CD8-positive, alpha-beta memory T cell (primary cell): ENCODE results near the gene NOP14. TPM values are rescaled to one million over a fixed set of nuclear protein-coding genes. Genes with fewer than 3 reads are reported as not detected.
"Not testable (repeated sequence)": the region's sequence is repeated elsewhere in the genome, so short reads cannot be mapped to it uniquely, and the experiment has no call there.

ENCODE experiments used
- CTCF ChIA-PET: fragments of 350-600 bp; sonication (Branson Sonifier 250); formaldehyde crosslinking; loops from one replicate; lab custom pipeline; 2021; ENCODE audit warnings: antibody characterized with exemption; lab: Charles Lee
- POLR2A ChIA-PET: fragments of 350-600 bp; sonication (Branson Sonifier 250); formaldehyde crosslinking; loops from one replicate; lab custom pipeline; 2021; ENCODE audit warnings: antibody characterized with exemption; lab: Charles Lee
- DNase-seq, 5 donors: peaks; one replicate each; pipeline versions ENCODE4 v3.0.0 to v3.0.0-alpha.2; 2020 to 2022; ENCODE audit warnings: mixed read lengths in 1 of 5
- H3K27ac ChIP-seq: one replicate; pipeline ENCODE4 v1.7.0; 2013; ENCODE audit warnings: low read depth, mild to moderate bottlenecking, low read length, moderate library complexity
- H3K27me3 ChIP-seq: 2 replicates; pipeline ENCODE4 v1.7.0; 2013; ENCODE audit warnings: low read length, mild to moderate bottlenecking; ENCODE audit not compliant: insufficient read depth, poor library complexity, severe bottlenecking
- H3K36me3 ChIP-seq: 2 replicates; pipeline ENCODE4 v1.7.0; 2013; ENCODE audit warnings: mild to moderate bottlenecking, low read length, moderate library complexity; ENCODE audit not compliant: insufficient read depth
- H3K4me1 ChIP-seq: 2 replicates; pipeline ENCODE4 v1.7.0; 2013; ENCODE audit warnings: mild to moderate bottlenecking, low read length, moderate library complexity; ENCODE audit not compliant: insufficient read depth
- H3K4me3 ChIP-seq: 2 replicates; pipeline ENCODE4 v1.7.0; 2013; ENCODE audit warnings: mild to moderate bottlenecking, low read length
- H3K9me3 ChIP-seq: 2 replicates; pipeline ENCODE4 v1.7.0; 2013; ENCODE audit warnings: mild to moderate bottlenecking, low read length
- H3K27ac Mint-ChIP-seq, 8 donors: one replicate each; pipeline ENCODE4 v1.8.0; 2020 to 2021; ENCODE audit warnings: mixed read lengths in 8 of 8, mild to moderate bottlenecking in 6 of 8, inconsistent platforms in 3 of 8, moderate library complexity in 3 of 8
- H3K27me3 Mint-ChIP-seq, 2 donors: one replicate each; pipeline ENCODE4 v1.8.0; 2020 to 2021; ENCODE audit warnings: mixed read lengths in 2 of 2, mild to moderate bottlenecking in 1 of 2, moderate library complexity in 1 of 2
- H3K36me3 Mint-ChIP-seq, 3 donors: one replicate each; pipeline ENCODE4 v1.8.0; 2020 to 2021; ENCODE audit warnings: mixed read lengths in 3 of 3, inconsistent platforms in 1 of 3, mild to moderate bottlenecking in 1 of 3
- H3K4me1 Mint-ChIP-seq, 3 donors: one replicate each; pipeline ENCODE4 v1.8.0; 2020 to 2021; ENCODE audit warnings: mixed read lengths in 3 of 3, inconsistent platforms in 1 of 3, mild to moderate bottlenecking in 1 of 3
- H3K4me3 Mint-ChIP-seq, 7 donors: one replicate each; pipeline ENCODE4 v1.8.0; 2020 to 2021; ENCODE audit warnings: mixed read lengths in 7 of 7, mild to moderate bottlenecking in 6 of 7, moderate library complexity in 4 of 7, inconsistent platforms in 2 of 7
- H3K9me3 Mint-ChIP-seq, 5 donors: one replicate each; pipeline ENCODE4 v1.8.0; 2020 to 2022; ENCODE audit warnings: mixed read lengths in 5 of 5, mild to moderate bottlenecking in 3 of 5, moderate library complexity in 2 of 5, inconsistent platforms in 1 of 5
- polyA plus RNA-seq: library from polyadenylated mRNA; unstranded; fragments of 300-500 nt; fragmentation: Illumina TruSeq; gene quantifications from one replicate; pipeline ENCODE4 v1.2.3, GENCODE V29; 2021
- total RNA-seq, 2 experiments: library from RNA; stranded (reverse); gene quantifications; one replicate each; pipeline ENCODE4 v1.2.3, GENCODE V29; 2021

NOP14 gene
- total and polyA plus RNA-seq, 3 experiments from 2014 or later: 26.5 to 165 (median 156) TPM

DNA sequence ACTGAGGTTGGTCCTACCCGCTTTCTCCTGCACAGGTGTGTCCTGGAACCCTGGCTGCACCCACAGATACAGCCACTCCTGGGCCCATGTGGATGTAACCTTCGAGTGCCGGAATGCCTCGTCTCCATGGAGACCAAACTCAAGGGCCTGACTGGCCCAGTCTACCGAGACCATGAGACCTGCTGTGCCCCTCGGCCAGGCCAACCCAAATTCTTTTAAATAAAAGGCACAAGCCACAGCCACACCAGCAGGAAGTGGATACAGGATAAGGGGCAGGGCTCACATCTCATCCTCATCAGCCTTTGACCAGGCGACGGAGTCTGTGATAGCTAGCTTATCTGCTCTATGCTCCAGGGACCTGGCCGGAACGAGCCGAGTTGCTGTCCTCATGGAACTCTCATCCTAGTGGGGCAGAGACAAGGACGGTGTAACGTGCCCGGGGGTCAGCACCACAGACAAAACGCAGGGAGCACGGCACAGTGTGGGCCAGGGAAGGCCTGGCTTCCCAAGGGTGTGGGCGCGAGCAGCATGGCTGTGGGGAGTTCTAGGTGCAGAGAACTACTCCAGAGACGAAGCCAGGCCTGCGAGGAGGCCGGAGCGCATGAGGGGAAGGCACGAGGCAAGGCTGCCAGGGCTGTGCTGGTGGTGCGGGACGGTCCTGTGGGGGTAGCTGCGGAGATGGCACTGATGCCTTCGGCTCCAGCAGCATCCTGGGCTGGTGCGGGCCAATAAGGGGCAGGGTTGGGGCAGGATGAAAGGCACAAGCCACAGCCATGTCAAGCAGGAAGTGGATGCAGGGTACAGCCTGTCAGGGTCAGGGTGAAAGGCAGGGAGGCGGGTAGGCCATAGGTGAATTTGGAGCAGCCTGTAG is 22.7 kb downstream of the NOP14 start:
- Histone ChIP-seq H3K36me3 (peaks cover 47% of the 10 kb centered on the region), H3K4me1 (peaks cover 24% of the 10 kb centered on the region), H3K27me3 (no peaks in the 10 kb centered on the region), H3K9me3 (no peaks in the 10 kb centered on the region), H3K4me3 (no peak overlapping the region), H3K27ac (no peak overlapping the region)
- ChIA-PET CTCF (interaction anchor here (1.5 kb wide), 1 partner anchor 177 kb away, joined by 4 read pairs; no protein-coding TSS in a partner anchor), POLR2A (no interaction called here)
- H3K27me3 Mint-ChIP-seq: peaks cover 0 to 3% of the 10 kb centered on the region in 2 donors
- peak overlapping the region in 4 of 8 donors; percentile 46 to 74 (median 62) for H3K27ac Mint-ChIP-seq
- H3K9me3 Mint-ChIP-seq: no peaks in the 10 kb centered on the region
- DNase-seq: no peak
- peak overlapping the region in 2 of 7 donors; percentile 33 to 40 for H3K4me3 Mint-ChIP-seq
- H3K4me1 Mint-ChIP-seq: peaks cover 32 to 58% (median 51%) of the 10 kb centered on the region in 3 donors
- H3K36me3 Mint-ChIP-seq: peaks cover 0 to 93% (median 15%) of the 10 kb centered on the region in 3 donors

DNA sequence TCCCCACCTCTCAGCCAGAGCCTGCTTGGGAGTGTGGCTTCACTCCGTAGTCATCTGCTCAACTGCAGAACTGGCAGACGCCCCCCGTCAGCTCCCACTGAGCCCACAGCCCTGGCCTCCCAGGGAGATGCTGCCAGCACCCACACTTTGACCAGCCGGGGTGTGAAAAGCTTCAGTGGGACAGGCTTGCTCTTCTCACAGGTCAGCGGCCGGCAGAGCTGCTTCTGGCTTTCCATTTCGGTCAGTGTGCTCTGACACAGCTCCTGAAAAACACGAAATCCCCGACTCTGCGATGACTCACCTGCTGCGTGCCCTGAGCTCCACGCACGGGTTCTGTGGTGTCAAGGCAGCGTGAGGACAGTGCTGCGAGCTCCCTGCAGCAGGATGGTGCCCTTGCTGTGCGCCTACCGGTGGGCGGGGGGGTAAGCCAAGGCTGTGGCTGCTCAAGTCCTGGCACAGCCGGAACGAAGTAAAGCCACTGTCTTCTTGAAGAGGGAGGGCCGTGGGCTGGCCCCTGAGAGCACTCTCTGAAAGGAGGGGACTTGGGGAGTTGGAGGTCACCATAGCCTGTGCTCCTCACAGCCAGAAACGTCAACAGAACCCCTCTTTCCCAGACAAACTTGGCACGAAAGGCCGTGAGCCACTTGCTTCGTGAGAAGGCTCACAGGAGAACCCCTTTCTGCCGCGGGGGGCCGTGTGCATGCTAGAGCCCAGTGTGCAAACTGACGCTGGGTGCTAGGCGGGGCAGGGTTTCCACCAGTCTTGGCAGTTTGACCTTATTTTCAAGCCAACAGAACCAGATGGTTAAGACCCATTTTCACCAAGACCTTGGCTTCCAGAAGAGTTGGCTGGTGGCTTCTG is 23.6 kb downstream of the NOP14 start:
- H3K27me3 Mint-ChIP-seq: peaks cover 0 to 3% of the 10 kb centered on the region in 2 donors
- DNase-seq: no peak
- ChIA-PET POLR2A (interaction anchor here (0.7 kb wide), 1 partner anchor 14 kb away, joined by 3 read pairs; no protein-coding TSS in a partner anchor), CTCF (interaction anchor here (1.5 kb wide), 1 partner anchor 176 kb away, joined by 4 read pairs; no protein-coding TSS in a partner anchor)
- H3K36me3 ChIP-seq: peaks cover 39% of the 10 kb centered on the region
- peak overlapping the region in 6 of 8 donors; percentile 38 to 84 (median 63) for H3K27ac Mint-ChIP-seq
- peaks cover 0 to 88% (median 12%) of the 10 kb centered on the region in 3 donors for H3K36me3 Mint-ChIP-seq
- H3K4me3 ChIP-seq: no peak overlapping the region
- peaks cover 31 to 61% (median 54%) of the 10 kb centered on the region in 3 donors for H3K4me1 Mint-ChIP-seq
- H3K4me1 ChIP-seq: peaks cover 26% of the 10 kb centered on the region
- no peak overlapping the region for H3K27ac ChIP-seq
- H3K4me3 Mint-ChIP-seq: peak overlapping the region in 1 of 7 donors; percentile 79
- no peaks in the 10 kb centered on the region for H3K27me3 ChIP-seq
- H3K9me3 Mint-ChIP-seq: no peaks in the 10 kb centered on the region
- H3K9me3 ChIP-seq: no peaks in the 10 kb centered on the region

DNA sequence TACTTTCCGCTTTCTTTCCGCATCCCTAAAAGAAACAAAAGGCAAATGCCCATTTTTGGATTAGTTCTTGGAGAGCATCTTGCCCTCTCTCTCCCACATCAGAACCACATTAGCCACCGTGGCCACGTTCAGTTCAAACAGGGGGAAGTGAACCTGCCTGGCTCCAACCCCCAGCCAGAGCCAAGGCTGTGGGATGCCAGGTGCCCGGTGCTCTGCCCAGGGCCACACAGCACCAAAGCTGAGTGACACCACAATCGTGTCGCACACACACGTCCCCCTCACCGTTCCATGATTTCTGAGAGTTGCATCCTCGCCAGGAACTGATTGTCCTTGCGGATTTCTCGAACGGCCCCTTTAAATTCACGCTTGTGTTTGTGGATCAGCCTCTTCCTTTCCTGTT is 24.3 kb downstream of the NOP14 start:
- peaks cover 31 to 61% (median 50%) of the 10 kb centered on the region in 3 donors for H3K4me1 Mint-ChIP-seq
- Histone ChIP-seq H3K9me3 (no peaks in the 10 kb centered on the region), H3K4me1 (peaks cover 26% of the 10 kb centered on the region), H3K4me3 (no peak overlapping the region), H3K36me3 (peaks cover 35% of the 10 kb centered on the region), H3K27me3 (no peaks in the 10 kb centered on the region), H3K27ac (no peak overlapping the region)
- ChIA-PET CTCF (interaction anchor here (1.1 kb wide), 1 partner anchor 17 kb away, joined by 3 read pairs; no protein-coding TSS in a partner anchor), POLR2A (interaction anchor here (0.7 kb wide), 1 partner anchor 15 kb away, joined by 3 read pairs; no protein-coding TSS in a partner anchor)
- H3K4me3 Mint-ChIP-seq: peak overlapping the region in 2 of 7 donors; percentile 36 to 79
- H3K27ac Mint-ChIP-seq: peak overlapping the region in 5 of 8 donors; percentile 38 to 89 (median 80)
- H3K27me3 Mint-ChIP-seq: peaks cover 0 to 3% of the 10 kb centered on the region in 2 donors
- H3K9me3 Mint-ChIP-seq: no peaks in the 10 kb centered on the region
- DNase-seq: no peak
- H3K36me3 Mint-ChIP-seq: peaks cover 0 to 81% (median 9%) of the 10 kb centered on the region in 3 donors

DNA sequence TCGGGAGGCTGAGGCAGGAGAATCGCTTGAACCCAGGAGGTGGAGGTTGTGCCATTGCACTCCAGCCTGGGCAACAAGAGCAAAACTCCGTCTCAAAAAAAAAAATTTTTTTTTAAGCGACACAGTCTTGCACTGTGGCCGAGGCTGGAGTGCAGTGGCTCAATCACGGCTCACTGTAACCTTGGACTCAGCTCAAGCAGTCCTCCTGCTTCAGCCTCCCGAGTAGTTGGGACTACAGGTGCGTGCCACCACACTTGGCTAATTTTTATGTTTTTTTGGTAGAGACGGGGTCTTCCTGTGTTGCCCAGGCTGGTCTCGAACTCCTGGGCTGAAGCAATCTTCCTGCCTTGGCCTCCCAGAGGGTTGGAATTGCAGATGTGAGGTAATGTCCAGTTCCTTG is 24.8 kb downstream of the NOP14 start:
- POLR2A ChIA-PET, H3K27me3 ChIP-seq, H3K27ac ChIP-seq, H3K9me3 Mint-ChIP-seq, H3K9me3 ChIP-seq, DNase-seq, H3K27me3 Mint-ChIP-seq, H3K4me3 ChIP-seq: not testable (repeated sequence)
- H3K36me3 ChIP-seq: peaks cover 32% of the 10 kb centered on the region
- Mint-ChIP-seq H3K36me3 (peaks cover 0 to 76% (median 8%) of the 10 kb centered on the region in 3 donors), H3K4me1 (peaks cover 32 to 63% (median 47%) of the 10 kb centered on the region in 3 donors), H3K27ac (peak overlapping the region in 4 of 8 donors; percentile 46 to 100 (median 80)), H3K4me3 (peak overlapping the region in 1 of 7 donors; percentile 36)
- H3K4me1 ChIP-seq: peaks cover 30% of the 10 kb centered on the region
- CTCF ChIA-PET: interaction anchor here (1.1 to 3.7 kb wide), 2 partner anchors 17 to 175 kb away, joined by 3 to 13 read pairs; no protein-coding TSS in a partner anchor

DNA sequence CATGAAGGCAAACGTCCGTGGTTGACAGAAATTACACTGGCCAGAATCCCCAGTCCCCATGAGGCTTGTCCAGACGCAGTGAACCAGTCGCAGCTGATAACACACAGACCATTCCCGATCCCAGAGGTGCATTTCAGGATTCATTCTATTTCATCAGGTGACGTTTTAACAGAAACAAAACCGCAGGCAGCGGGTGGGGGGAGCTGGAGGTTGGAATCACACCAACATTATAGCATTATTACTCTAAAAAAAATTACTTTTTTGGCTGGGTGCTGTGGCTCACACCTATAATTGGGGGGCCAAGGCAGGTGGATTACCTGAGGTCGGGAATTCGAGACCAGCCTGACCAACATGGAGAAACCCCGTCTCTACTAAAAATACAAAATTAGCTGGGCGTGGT is 25.2 kb downstream of the NOP14 start:
- CTCF ChIA-PET: interaction anchor here (1.1 to 3.7 kb wide), 2 partner anchors 18 to 175 kb away, joined by 3 to 13 read pairs; no protein-coding TSS in a partner anchor
- H3K27me3 Mint-ChIP-seq: peaks cover 0 to 1% of the 10 kb centered on the region in 2 donors
- Histone ChIP-seq H3K36me3 (peaks cover 32% of the 10 kb centered on the region), H3K4me1 (peaks cover 35% of the 10 kb centered on the region), H3K9me3 (no peaks in the 10 kb centered on the region), H3K4me3 (no peak overlapping the region), H3K27me3 (no peaks in the 10 kb centered on the region), H3K27ac (no peak overlapping the region)
- peaks cover 36 to 67% (median 51%) of the 10 kb centered on the region in 3 donors for H3K4me1 Mint-ChIP-seq
- no peaks in the 10 kb centered on the region for H3K9me3 Mint-ChIP-seq
- peak overlapping the region in 6 of 8 donors; percentile 26 to 100 (median 62) for H3K27ac Mint-ChIP-seq
- POLR2A ChIA-PET: no interaction called here
- no peak overlapping the region for H3K4me3 Mint-ChIP-seq
- no peak for DNase-seq
- H3K36me3 Mint-ChIP-seq: peaks cover 0 to 76% (median 8%) of the 10 kb centered on the region in 3 donors

DNA sequence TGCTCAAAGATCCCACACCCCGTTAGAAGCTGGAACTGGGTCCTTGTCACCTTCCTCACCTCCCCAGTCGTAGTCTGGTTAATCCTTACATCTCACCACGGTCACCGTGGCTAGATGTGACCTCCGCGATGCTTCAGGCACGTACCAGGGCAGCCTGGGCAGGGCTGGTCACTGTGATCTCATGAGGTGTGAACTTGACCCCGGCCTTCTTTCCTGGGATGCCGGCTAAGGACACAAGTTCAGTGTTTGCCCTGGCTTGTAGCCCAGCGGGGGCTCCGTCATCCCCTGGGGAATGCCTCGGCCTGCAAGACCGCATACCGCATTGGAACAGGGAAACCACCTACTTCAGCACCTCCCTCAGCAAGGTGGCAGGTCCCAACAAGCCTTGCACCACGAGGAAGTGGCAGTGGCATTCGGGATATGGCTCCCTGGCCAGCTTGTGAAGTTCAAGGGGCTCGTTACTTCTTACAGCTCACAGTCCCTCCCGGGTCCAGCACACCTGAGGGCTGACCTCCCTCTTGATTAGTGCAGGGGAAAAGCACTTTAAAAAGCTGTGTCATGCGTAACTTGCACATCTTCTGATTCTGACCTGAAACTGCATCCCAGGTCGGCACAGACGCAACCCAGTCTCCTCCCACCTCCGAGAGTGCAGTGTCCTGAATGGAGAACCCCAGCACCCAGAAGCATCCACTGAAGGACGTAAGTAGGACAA is 25.9 kb downstream of the NOP14 start:
- H3K4me1 Mint-ChIP-seq: peaks cover 38 to 69% (median 51%) of the 10 kb centered on the region in 3 donors
- H3K36me3 ChIP-seq: peaks cover 32% of the 10 kb centered on the region
- peaks cover 0 to 70% (median 8%) of the 10 kb centered on the region in 3 donors for H3K36me3 Mint-ChIP-seq
- ChIA-PET POLR2A (interaction anchor here (0.7 to 3.1 kb wide), 2 partner anchors 25 to 102 kb away, joined by 6 to 17 read pairs; no protein-coding TSS in a partner anchor), CTCF (interaction anchor here (0.6 to 3.7 kb wide), 4 partner anchors 11 to 174 kb away, joined by 3 to 14 read pairs (median 12); partner anchors contain the start of genes GRK4 and NOP14)
- peak in 1 of 5 donors; percentile 57 for DNase-seq
- no peaks in the 10 kb centered on the region for H3K27me3 ChIP-seq
- H3K4me1 ChIP-seq: peaks cover 41% of the 10 kb centered on the region
- H3K27me3 Mint-ChIP-seq: no peaks in the 10 kb centered on the region
- H3K9me3 ChIP-seq: no peaks in the 10 kb centered on the region
- H3K4me3 ChIP-seq: no peak overlapping the region
- H3K27ac ChIP-seq: peak overlapping the region; percentile 96
- H3K27ac Mint-ChIP-seq: peak overlapping the region; percentile 86 to 100 (median 96)
- H3K9me3 Mint-ChIP-seq: no peaks in the 10 kb centered on the region
- H3K4me3 Mint-ChIP-seq: peak overlapping the region; percentile 88 to 99 (median 90)
